GM12873 (cell line): ENCODE data around the gene PRRX2.

Source experiments
- CTCF ChIP-seq: IDR thresholded peaks from 2 replicates; pipeline ENCODE4 v1.5.1; 2012; ENCODE audit warnings: low read depth, mild to moderate bottlenecking, moderate library complexity, low read length, control low read depth; ENCODE audit not compliant: insufficient read depth; ENCODE audit errors: missing control alignments

The PRRX2 gene

GRCh38 chr9:129664746-129665388, 580 bp upstream of the PRRX2 start:
- TF ChIP-seq CTCF = no peak

- no peak for TF ChIP-seq CTCF
Measured at GRCh38 chr9:129665814-129666520, 520 bp downstream of the PRRX2 start.

GRCh38 chr9:129666575-129666974, 1.1 kb downstream of the PRRX2 start:
- TF ChIP-seq CTCF = no peak

GRCh38 chr9:129667378-129667777, 1.9 kb downstream of the PRRX2 start:
- TF ChIP-seq CTCF = no peak

- no peak for TF ChIP-seq CTCF
Measured at GRCh38 chr9:129667850-129668249, 2.4 kb downstream of the PRRX2 start.

GRCh38 chr9:129669141-129669718, 3.8 kb downstream of the PRRX2 start:
- no peak for TF ChIP-seq CTCF

GRCh38 chr9:129669946-129670345, 4.5 kb downstream of the PRRX2 start:
- TF ChIP-seq CTCF = no peak
